Glomerular endothelial cell (primary cell): Measurements from ENCODE around the gene HMGCS1. TPM values are rescaled to one million over a fixed set of nuclear protein-coding genes. Genes with fewer than 3 reads are reported as not detected.
"Not testable (repeated sequence)": the region's sequence is repeated elsewhere in the genome, so short reads cannot be mapped to it uniquely, and the experiment has no call there.

Source experiments
- DNase-seq: peaks from one replicate; pipeline ENCODE4 v3.0.0-alpha.2; 2011; ENCODE audit warnings: low read depth, low spot score; ENCODE audit errors: extremely low read depth
- total RNA-seq: library from RNA; depleted of rRNA; stranded (reverse); fragments of >200 nt; gene quantifications from 2 replicates; pipeline ENCODE4 v1.2.3, GENCODE V29; 2015

Gene HMGCS1
- total RNA-seq, 1 donor from 2014 or later: 41.8 TPM

GRCh38 chr5:43313854-43314457 is 744 bp upstream of the HMGCS1 start:
- DNase-seq: no peak

DNA sequence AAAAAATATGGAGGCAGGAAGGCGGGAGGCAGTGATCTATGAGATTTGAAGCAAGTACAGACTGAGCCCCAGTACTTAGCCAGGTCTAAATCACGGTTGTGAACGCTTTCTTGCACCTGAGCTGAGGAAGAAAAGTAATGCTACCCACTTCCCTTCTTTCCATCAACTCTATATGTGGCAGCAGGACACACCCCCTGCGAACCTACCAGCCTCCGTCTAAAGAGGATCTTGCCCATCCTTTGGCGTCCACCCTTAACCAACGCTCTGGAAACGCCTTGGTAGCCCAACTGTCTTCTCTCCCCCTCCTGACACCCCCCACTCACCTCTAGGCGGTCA is 545 bp downstream of the HMGCS1 start:
- DNase-seq: no peak

DNA sequence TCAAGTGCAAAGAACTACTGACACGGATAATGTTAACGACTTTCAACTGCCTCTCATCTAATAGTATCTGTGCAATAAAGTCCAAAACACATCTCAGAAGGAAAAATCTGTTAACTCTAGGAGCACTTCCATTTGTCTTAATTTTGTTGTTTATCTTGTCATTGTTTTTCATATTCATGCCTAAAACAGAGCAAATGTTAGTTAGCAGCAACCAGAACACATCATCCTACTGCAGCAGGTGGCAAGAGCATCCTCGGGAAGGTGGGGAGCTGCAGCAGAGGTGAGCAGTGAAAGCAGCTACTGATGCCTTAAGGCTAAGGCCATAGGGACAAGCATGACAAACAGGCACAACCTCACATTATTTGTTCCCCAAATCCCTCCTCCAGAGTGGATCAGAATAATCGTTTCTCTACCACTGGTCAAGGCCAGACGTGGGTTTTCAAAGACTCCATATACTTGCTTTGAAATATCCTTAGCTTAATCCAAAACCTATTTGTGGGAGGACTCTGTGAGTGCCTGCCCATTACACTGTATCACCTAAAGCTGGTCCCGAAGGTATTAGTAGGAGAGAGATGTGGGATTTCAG is 1.0 kb downstream of the HMGCS1 start:
- DNase-seq: no peak

GRCh38 chr5:43309637-43310036 is 3.6 kb downstream of the HMGCS1 start:
- DNase-seq: no peak

DNA sequence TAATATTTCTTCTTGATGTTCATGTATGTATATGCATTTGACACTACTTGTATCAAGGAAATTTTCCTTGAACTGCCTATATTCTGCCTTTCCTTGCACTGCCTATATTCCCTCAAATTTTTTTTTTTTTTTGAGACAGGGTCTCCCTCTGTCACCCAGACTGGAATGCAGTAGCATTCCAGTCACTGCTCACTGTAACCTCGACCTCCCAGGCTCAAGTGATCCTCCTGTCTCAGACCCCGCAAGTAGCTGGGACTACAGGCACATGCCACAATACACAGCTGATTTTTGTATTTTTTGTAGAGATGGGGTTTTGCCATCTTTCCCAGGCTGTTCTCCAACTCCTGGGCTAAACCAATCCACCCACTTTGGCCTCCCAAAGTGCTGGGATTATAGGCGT is 4.1 kb downstream of the HMGCS1 start:
- DNase-seq: no peak

DNA sequence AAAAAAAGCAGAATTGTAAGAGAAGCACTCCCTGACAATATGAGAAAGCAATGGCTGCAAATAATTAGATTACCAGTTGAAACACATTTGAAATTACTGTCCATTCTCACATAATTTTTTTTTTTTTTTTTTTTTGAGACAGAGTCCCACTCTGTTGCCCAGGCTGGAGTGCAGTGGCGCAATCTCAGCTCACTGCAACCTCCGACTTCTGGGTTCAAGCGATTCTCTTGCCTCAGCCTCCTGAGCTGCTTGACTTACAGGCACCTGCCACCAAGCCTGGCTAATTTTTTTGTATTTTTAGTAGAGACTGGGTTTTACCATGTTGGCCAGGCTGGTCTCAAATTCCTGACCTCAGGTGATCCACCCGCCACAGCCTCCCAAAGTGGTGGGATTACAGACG is 6.3 kb downstream of the HMGCS1 start:
- not testable (repeated sequence) for DNase-seq

DNA sequence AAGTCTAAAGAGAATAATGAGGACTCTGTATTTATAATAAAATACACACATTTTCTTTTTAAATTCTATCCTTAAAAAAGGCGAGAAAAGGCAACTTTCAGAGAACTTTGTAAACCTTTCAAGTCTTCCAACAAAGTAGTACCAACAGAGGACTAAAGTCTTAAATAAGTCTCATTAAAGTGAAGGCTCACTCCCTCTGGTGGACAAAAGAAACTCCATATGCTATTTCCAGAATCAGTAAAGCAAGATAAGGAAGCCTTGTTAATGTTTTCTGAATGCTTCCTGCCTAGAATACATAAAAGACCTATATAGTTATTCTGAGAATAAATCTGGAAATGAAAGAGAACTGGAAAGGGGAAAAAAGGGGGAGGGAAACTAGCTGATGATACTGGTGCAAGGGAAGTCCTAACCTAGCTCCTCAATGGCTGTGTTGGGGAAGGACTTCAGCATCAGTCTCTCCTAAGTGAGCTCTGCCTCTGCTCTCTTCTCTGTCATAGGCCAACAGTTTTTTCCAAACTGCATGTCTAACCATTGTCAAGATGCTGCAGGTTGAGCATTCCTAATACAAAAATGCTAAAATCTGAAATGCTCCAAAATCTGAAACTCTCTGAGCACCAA is 7.2 kb downstream of the HMGCS1 start:
- peak; percentile 41 for DNase-seq

- no peak for DNase-seq
Measured at GRCh38 chr5:43304525-43304924, 8.7 kb downstream of the HMGCS1 start.

DNA sequence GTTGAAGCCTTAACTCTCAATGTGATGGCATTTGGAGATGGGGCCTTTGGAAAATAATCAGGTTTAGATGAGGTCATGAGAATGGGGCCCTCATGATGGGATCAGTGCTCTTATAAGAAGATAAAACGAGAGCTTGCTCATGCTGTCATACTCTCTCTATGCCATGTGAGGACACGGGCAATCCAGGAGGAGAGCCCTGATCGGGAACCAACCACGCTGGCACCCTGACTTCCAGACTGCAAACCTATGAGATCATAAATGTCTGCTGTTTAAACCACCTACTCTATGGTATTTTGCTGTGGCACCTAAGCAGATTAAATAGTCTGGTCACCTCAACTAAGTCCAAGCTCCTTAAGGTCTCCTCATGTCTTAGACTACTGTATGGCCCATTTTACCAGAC is 10.0 kb downstream of the HMGCS1 start:
- no peak for DNase-seq

GRCh38 chr5:43302481-43302880 is 10.7 kb downstream of the HMGCS1 start:
- DNase-seq: no peak

- no peak for DNase-seq
Measured at GRCh38 chr5:43301653-43302091, 11.5 kb downstream of the HMGCS1 start.

- DNase-seq: no peak
Measured at GRCh38 chr5:43300112-43300511, 13.1 kb downstream of the HMGCS1 start.

GRCh38 chr5:43298443-43298842 is 14.8 kb downstream of the HMGCS1 start:
- no peak for DNase-seq

DNA sequence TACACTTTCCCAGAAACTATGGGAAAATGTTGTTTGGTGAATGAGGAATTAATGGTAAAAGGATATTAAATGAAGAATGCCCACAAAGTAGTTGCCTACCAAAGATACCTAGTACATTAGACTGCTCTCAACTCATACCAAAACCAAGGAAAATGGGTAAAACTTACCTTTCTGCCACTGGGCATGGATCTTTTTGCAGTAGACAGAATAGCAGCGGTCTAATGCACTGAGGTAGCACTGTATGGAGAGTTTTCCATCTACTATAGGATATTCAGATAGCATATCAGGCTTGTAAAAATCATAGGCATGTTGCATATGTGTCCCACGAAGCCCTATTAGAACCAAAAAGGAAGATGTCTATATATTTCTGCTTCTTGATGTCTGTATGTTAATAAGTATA is 16.4 kb downstream of the HMGCS1 start:
- no peak for DNase-seq

GRCh38 chr5:43295202-43295601 is 18.0 kb downstream of the HMGCS1 start:
- no peak for DNase-seq

DNA sequence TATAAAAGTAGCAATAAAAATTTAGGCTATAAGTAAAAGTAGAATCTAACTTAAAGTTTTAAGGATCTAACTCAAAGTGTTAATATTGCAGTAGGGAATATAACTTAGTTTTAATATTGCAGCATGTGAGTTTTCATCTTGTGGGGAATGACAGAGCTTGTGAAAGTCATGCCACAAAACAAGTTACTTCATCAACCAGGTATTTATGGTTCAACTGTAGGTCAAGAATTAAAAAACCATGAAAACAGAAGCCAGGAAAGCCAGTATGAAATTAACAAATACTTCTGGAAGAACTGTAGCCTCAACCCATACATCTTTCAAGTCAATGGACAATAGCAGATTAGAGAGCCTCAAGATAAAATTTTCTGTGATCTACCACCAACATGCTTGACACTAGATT is 19.0 kb downstream of the HMGCS1 start:
- no peak for DNase-seq

GRCh38 chr5:43290726-43291125 is 22.5 kb downstream of the HMGCS1 start:
- DNase-seq: no peak

DNA sequence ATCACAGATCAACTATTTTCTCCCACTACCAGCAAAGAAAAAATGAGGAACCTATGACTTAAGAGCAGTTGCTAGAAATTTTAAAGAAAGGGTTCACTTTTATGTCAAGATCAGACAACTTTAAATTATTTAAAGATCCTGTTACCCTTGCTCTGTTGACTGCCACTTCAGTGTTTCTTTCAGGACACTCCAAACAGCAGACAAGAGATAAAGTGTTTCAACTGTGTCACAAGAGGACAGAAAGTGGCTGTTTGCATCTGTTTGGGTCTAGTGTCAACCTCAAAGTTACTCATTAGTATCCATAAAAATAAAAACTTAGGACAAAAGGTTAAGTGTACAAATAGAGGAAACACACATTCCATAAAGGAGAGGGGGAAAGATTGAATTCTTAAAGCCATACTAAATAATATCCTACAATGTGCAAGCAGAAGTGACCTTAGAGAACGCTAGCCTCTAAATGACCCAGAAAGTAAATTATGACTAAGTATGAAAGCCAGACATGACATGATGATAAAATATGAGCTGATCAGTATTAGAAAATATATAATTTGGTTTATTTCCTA is 24.9 kb downstream of the HMGCS1 start:
- DNase-seq: no peak

GRCh38 chr5:43287493-43287892 is 25.7 kb downstream of the HMGCS1 start:
- DNase-seq: no peak

- no peak for DNase-seq
Measured at GRCh38 chr5:43286623-43287022, 26.6 kb downstream of the HMGCS1 start.

DNA sequence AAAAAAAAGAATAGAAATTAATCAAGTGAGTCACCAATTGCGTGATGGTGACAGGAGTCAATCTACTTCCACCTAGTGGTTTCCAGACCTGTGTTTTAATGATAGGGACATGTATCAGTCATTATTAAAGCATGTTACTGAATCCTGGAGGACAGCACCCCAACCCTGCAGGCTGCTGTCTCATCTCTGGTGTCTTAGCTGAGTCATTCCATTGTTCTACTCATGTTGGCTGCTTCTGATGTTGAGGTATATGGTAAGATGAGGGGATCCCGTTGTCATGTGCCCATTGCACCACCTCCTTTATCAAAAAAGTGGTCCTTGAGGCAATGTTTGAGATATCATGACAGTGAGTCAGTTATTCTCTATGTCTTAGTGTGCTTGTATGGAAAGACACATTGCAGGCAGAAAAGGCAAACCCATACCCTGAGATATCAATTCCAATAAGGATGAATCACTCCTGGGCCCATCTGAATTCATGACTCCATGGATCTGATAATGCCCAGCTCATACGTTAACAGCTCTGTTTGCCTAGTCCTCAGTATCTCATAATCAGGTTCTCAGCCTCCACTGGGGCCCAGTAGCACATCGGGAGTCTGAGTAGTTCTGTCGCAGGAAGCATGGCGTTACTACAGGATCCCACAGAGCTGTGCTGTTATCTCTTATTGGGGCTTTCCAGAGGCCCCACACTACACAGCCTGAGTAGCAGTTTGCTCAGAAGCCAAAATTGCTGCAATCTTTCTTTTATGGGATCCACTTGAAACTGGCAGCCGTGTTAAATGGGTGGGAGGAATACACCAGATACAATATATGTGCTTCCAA is 31.2 kb downstream of the HMGCS1 start:
- no peak for DNase-seq
